HFFc6 (cell line): ENCODE measurements around the gene GCNT2. TPM values are rescaled to one million over a fixed set of nuclear protein-coding genes. Genes with fewer than 3 reads are reported as not detected.
"Not testable (repeated sequence)": the region's sequence is repeated elsewhere in the genome, so short reads cannot be mapped to it uniquely, and the experiment has no call there.

ENCODE experiments used
- DNase-seq: peaks from one replicate; pipeline ENCODE4 v3.0.0-alpha.2; 2018
- H3K27ac Mint-ChIP-seq: 2 replicates; pipeline ENCODE4 v1.8.0; 2020; ENCODE audit warnings: mild to moderate bottlenecking, mixed read lengths
- H3K27me3 Mint-ChIP-seq: 2 replicates; pipeline ENCODE4 v1.8.0; 2021; ENCODE audit warnings: mild to moderate bottlenecking, moderate library complexity, mixed read lengths; ENCODE audit not compliant: insufficient read depth
- H3K36me3 Mint-ChIP-seq: 2 replicates; pipeline ENCODE4 v1.8.0; 2021; ENCODE audit warnings: low read depth, mixed read lengths
- H3K4me1 Mint-ChIP-seq: 2 replicates; pipeline ENCODE4 v1.8.0; 2020; ENCODE audit warnings: low read depth, mixed read lengths
- H3K4me3 Mint-ChIP-seq: 2 replicates; pipeline ENCODE4 v1.8.0; 2020; ENCODE audit warnings: mild to moderate bottlenecking, moderate library complexity, mixed read lengths
- H3K9me3 Mint-ChIP-seq: 2 replicates; pipeline ENCODE4 v1.8.0; 2020; ENCODE audit warnings: mild to moderate bottlenecking, mixed read lengths
- CTCF ChIP-seq: fragments of 200-600 bp; sonication (generic); IDR thresholded peaks from 2 replicates; pipeline ENCODE4 v1.5.0; 2021; ENCODE audit warnings: antibody characterized with exemption, mild to moderate bottlenecking
- total RNA-seq, 6 experiments: library from RNA; stranded (reverse); fragmentation: NEBNext Ultra II Directional; extraction: Animal tissue kit (Norgen Biotek cat#: 25700); gene quantifications; 2 replicates in 1 of 6; 3 replicates in 5 of 6; pipeline ENCODE4 v1.2.3, GENCODE V29; 2021

GCNT2 gene
- total RNA-seq, 6 experiments from 2014 or later, result 0.14 to 7.1 (median 5.7) TPM

GRCh38 chr6:10518557-10519407 is 2.4 kb upstream of the GCNT2 start:
- no peak for TF ChIP-seq CTCF
- Mint-ChIP-seq H3K4me1 (peaks cover 36% of the 10 kb centered on the region), H3K27me3 (no peaks in the 10 kb centered on the region; the same call in 1 of the 2 replicates), H3K36me3 (no peaks in the 10 kb centered on the region), H3K27ac (peak overlapping the region; percentile 72), H3K4me3 (peak overlapping the region; percentile 37; the same call in 1 of the 2 replicates), H3K9me3 (no peaks in the 10 kb centered on the region)
- peak; percentile 21 for DNase-seq

- H3K27me3 Mint-ChIP-seq, DNase-seq, H3K9me3 Mint-ChIP-seq, H3K36me3 Mint-ChIP-seq: not testable (repeated sequence)
- H3K4me3 Mint-ChIP-seq, result peak overlapping the region; percentile 37; the same call in 1 of the 2 replicates
- peaks cover 39% of the 10 kb centered on the region for H3K4me1 Mint-ChIP-seq
- H3K27ac Mint-ChIP-seq, result peak overlapping the region; percentile 72
Measured at GRCh38 chr6:10519408-10519697, 1.8 kb upstream of the GCNT2 start.

- peaks cover 49% of the 10 kb centered on the region for H3K4me1 Mint-ChIP-seq
- no peaks in the 10 kb centered on the region; the same call in 1 of the 2 replicates for H3K27me3 Mint-ChIP-seq
- no peaks in the 10 kb centered on the region for H3K9me3 Mint-ChIP-seq
- peak overlapping the region; percentile 80; the same call in 1 of the 2 replicates for H3K4me3 Mint-ChIP-seq
- no peaks in the 10 kb centered on the region for H3K36me3 Mint-ChIP-seq
- peak overlapping the region; percentile 66; the same call in 1 of the 2 replicates for H3K27ac Mint-ChIP-seq
- no peak for TF ChIP-seq CTCF
- DNase-seq, result no peak
Measured at GRCh38 chr6:10520468-10520867, 683 bp upstream of the GCNT2 start.

- Mint-ChIP-seq H3K27me3 (no peaks in the 10 kb centered on the region; the same call in 1 of the 2 replicates), H3K27ac (peak overlapping the region; percentile 42; the same call in 1 of the 2 replicates), H3K4me1 (peaks cover 69% of the 10 kb centered on the region), H3K4me3 (peak overlapping the region; percentile 80; the same call in 1 of the 2 replicates), H3K9me3 (no peaks in the 10 kb centered on the region), H3K36me3 (no peaks in the 10 kb centered on the region)
- no peak for DNase-seq
- no peak for TF ChIP-seq CTCF
Measured at GRCh38 chr6:10522929-10523573, 1.9 kb downstream of the GCNT2 start.

GRCh38 chr6:10526156-10526555 is 5.0 kb downstream of the GCNT2 start:
- peaks cover 69% of the 10 kb centered on the region for H3K4me1 Mint-ChIP-seq
- no peak overlapping the region for H3K4me3 Mint-ChIP-seq
- H3K27ac Mint-ChIP-seq, result peak overlapping the region; percentile 19; the same call in 1 of the 2 replicates
- peaks cover 4% of the 10 kb centered on the region; the same call in 1 of the 2 replicates for H3K36me3 Mint-ChIP-seq
- peaks cover 2% of the 10 kb centered on the region; the same call in 1 of the 2 replicates for H3K27me3 Mint-ChIP-seq
- TF ChIP-seq CTCF, result no peak
- H3K9me3 Mint-ChIP-seq, result no peaks in the 10 kb centered on the region
- no peak for DNase-seq
